Measurements from ENCODE around the gene IZUMO4. TPM values are rescaled to one million over a fixed set of nuclear protein-coding genes. Genes with fewer than 3 reads are reported as not detected.
A peak's percentile ranks its signal among the peaks of the same experiment; 100 is the strongest.

IZUMO4 gene
- polyA plus RNA-seq, 1 donor (not counting 4 experiments of a cell fraction or from before 2014, with no cell fraction given) = 6.7 TPM

DNA sequence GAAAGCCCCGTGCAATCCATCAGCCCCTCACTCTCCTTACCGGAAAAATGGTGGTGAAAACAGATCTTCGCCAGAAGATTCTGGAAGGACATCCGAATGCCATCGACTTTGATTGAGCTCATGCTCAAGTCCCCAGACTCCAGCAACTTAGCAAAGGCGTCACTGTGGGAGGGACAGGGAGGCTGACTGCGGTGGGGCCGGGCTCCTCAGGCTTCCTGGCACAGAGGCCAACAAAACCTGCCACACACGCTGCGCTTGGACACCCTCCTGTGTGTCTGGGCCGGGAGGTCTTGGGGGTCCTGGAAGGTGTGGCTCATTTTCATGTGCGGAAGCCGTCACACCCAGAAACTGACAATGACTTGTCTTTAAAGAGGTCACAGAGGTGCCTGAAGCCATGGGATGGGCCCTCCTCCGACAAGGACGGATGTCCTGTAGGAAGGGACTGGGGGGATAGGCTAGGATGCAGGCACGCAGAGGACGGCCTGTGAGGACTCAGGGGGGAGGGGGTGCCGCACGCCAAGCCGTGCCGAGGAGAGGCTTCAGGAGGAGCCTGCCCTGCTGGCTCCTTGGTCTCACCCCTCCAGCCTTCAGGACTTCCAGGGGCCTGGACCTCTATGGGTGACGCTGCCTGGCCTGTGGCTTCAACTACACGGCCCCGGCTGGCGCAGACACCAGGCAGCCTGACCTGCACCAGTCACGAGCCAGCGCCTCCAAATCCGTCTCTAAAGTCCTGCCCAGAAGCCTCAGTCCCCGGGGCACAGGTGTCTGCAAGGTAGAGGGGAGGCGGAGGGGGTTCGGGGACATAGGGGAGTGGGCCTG, 12.5 kb downstream of the IZUMO4 start:
- H2AFZ ChIP-seq (ENCODE audit: control insufficient read depth, low read length) = no peak overlapping the region
- no peak for FAIRE-seq
- H3K36me3 ChIP-seq (ENCODE audit: control insufficient read depth in 2 of 2, extremely low read depth in 1 of 2, insufficient read depth in 2 of 2, low read length in 2 of 2) = peaks cover 49 to 59% of the 10 kb centered on the region in 2 experiments
- no peaks in the 10 kb centered on the region for H3K4me1 ChIP-seq (ENCODE audit: control insufficient read depth, extremely low read depth, insufficient read depth, low read length)
- no peak for DNase-seq (ENCODE audit: low read depth, low spot score)
- no peaks in the 10 kb centered on the region for H3K9me1 ChIP-seq (ENCODE audit: control insufficient read depth, extremely low read depth, insufficient read depth, low read length)
- H3K27me3 ChIP-seq (ENCODE audit: control insufficient read depth, extremely low read depth, insufficient read depth, low read length) = no peaks in the 10 kb centered on the region
- peaks cover 8% of the 10 kb centered on the region for H3K79me2 ChIP-seq (ENCODE audit: control insufficient read depth, insufficient read depth, low read length)
- H3K9ac ChIP-seq (ENCODE audit: control insufficient read depth, extremely low read depth, insufficient read depth, low read length) = no peak overlapping the region
- dilution Hi-C loops (cut with MboI; ENCODE audit: extremely low pct_ligation_motif_present, low sequenced_read_pairs) = no loop called here
- peaks cover 3% of the 10 kb centered on the region for H4K20me1 ChIP-seq (ENCODE audit: control insufficient read depth, extremely low read depth, insufficient read depth, low read length)
- no peak for TF ChIP-seq EZH2 (IDR thresholded peaks at IDR 0.05; ENCODE audit: low read length)
- TF ChIP-seq, protein P1, sequence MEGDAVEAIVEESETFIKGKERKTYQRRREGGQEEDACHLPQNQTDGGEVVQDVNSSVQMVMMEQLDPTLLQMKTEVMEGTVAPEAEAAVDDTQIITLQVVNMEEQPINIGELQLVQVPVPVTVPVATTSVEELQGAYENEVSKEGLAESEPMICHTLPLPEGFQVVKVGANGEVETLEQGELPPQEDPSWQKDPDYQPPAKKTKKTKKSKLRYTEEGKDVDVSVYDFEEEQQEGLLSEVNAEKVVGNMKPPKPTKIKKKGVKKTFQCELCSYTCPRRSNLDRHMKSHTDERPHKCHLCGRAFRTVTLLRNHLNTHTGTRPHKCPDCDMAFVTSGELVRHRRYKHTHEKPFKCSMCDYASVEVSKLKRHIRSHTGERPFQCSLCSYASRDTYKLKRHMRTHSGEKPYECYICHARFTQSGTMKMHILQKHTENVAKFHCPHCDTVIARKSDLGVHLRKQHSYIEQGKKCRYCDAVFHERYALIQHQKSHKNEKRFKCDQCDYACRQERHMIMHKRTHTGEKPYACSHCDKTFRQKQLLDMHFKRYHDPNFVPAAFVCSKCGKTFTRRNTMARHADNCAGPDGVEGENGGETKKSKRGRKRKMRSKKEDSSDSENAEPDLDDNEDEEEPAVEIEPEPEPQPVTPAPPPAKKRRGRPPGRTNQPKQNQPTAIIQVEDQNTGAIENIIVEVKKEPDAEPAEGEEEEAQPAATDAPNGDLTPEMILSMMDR (optimal IDR thresholded peaks at IDR 0.05 in 1 of 3, IDR thresholded peaks at IDR 0.05 in 1 of 3, conservative IDR thresholded peaks at IDR 0.05 in 1 of 3; ENCODE audit: extremely low read depth in 1 of 3, insufficient read depth in 2 of 3, low read length in 3 of 3) = no peak
- H3K4me3 ChIP-seq (ENCODE audit: control insufficient read depth in 2 of 3, extremely low read depth in 1 of 3, insufficient read depth in 2 of 3, low read depth in 1 of 3, low read length in 3 of 3) = no peak overlapping the region
- H3K9me3 ChIP-seq (ENCODE audit: control insufficient read depth, low read depth, low read length) = no peaks in the 10 kb centered on the region
- no peak overlapping the region for H3K4me2 ChIP-seq (ENCODE audit: control insufficient read depth, extremely low read depth, insufficient read depth, low read depth, low read length)
- no peak overlapping the region for H3K27ac ChIP-seq (ENCODE audit: control insufficient read depth, insufficient read depth, low read length)

DNA sequence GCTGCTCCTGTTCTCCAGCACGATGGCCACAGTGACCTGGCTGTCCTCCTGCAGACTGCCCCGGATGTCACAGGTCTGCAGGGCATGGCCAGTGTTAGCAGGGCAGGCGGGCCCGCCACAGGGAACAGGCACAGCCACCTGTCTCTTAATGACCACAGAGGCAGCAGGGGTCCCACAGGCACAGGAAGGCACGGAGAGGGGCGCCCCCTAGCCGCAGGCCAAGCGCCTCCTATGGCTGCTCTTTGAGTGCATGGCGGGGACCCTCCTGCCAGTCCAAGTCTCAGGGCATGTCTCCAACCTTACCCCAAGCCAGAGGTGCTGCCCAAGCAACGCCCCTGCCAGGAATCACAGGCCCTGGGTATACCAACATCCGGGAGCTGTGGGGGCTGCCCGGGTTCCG, 14.1 kb downstream of the IZUMO4 start:
- no peak overlapping the region for H3K4me3 ChIP-seq (ENCODE audit: control insufficient read depth in 2 of 3, extremely low read depth in 1 of 3, insufficient read depth in 2 of 3, low read depth in 1 of 3, low read length in 3 of 3)
- peaks cover 59 to 69% of the 10 kb centered on the region in 2 experiments for H3K36me3 ChIP-seq (ENCODE audit: control insufficient read depth in 2 of 2, extremely low read depth in 1 of 2, insufficient read depth in 2 of 2, low read length in 2 of 2)
- FAIRE-seq (no peak), DNase-seq (ENCODE audit: low read depth, low spot score) (no peak)
- TF ChIP-seq, protein P1 (optimal IDR thresholded peaks at IDR 0.05 in 1 of 3, IDR thresholded peaks at IDR 0.05 in 1 of 3, conservative IDR thresholded peaks at IDR 0.05 in 1 of 3; ENCODE audit: extremely low read depth in 1 of 3, insufficient read depth in 2 of 3, low read length in 3 of 3) = peak in 1 of 3 experiments; percentile 24
- no peak for TF ChIP-seq EZH2 (IDR thresholded peaks at IDR 0.05; ENCODE audit: low read length)
- no peak overlapping the region for H3K27ac ChIP-seq (ENCODE audit: control insufficient read depth, insufficient read depth, low read length)
- no peaks in the 10 kb centered on the region for H3K79me2 ChIP-seq (ENCODE audit: control insufficient read depth, insufficient read depth, low read length)
- H3K9ac ChIP-seq (ENCODE audit: control insufficient read depth, extremely low read depth, insufficient read depth, low read length) = no peak overlapping the region
- H3K9me1 ChIP-seq (ENCODE audit: control insufficient read depth, extremely low read depth, insufficient read depth, low read length) = no peaks in the 10 kb centered on the region
- dilution Hi-C loops (cut with MboI; ENCODE audit: extremely low pct_ligation_motif_present, low sequenced_read_pairs) = no loop called here
- H2AFZ ChIP-seq (ENCODE audit: control insufficient read depth, low read length) = no peak overlapping the region
- no peaks in the 10 kb centered on the region for H3K27me3 ChIP-seq (ENCODE audit: control insufficient read depth, extremely low read depth, insufficient read depth, low read length)
- no peaks in the 10 kb centered on the region for H3K9me3 ChIP-seq (ENCODE audit: control insufficient read depth, low read depth, low read length)
- H3K4me1 ChIP-seq (ENCODE audit: control insufficient read depth, extremely low read depth, insufficient read depth, low read length) = no peaks in the 10 kb centered on the region
- H3K4me2 ChIP-seq (ENCODE audit: control insufficient read depth, extremely low read depth, insufficient read depth, low read depth, low read length) = no peak overlapping the region
- no peaks in the 10 kb centered on the region for H4K20me1 ChIP-seq (ENCODE audit: control insufficient read depth, extremely low read depth, insufficient read depth, low read length)

All from keratinocyte (primary cell).